Measurements from ENCODE around the gene ST6GALNAC3. TPM values are rescaled to one million over a fixed set of nuclear protein-coding genes. Genes with fewer than 3 reads are reported as not detected.

ST6GALNAC3 gene
- total RNA-seq, 2 experiments from 2014 or later: 0.50 to 1.2 TPM

DNA sequence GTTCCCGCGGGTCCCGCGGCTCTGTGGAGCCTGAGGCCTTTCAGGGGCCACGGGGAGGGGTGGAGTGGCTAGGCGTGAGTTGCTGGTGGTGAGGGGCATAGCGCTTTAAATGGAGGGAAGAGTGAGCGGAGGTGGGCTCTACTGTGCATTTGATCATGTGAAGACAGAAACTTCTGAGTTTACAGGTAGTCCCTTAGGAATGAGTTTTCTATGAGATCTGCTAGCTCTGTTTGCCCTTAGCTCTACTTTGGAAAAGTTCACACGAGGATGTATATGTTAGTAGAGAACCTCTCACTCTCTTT is 593 bp downstream of the ST6GALNAC3 start:
- Histone ChIP-seq H3K9me2 (ENCODE audit: insufficient read depth, low read length) (no peaks in the 10 kb centered on the region), H3K4me3 (ENCODE audit: low read depth, low read length, poor library complexity, severe bottlenecking) (no peak overlapping the region), H3K27ac (ENCODE audit: low read depth, low read length, poor library complexity, severe bottlenecking) (no peak overlapping the region), H3K36me3 (ENCODE audit: insufficient read depth, low read length) (no peaks in the 10 kb centered on the region), H3K4me2 (ENCODE audit: low read length) (no peak overlapping the region), H3K9me3 (ENCODE audit: low read length) (no peaks in the 10 kb centered on the region), H3K4me1 (ENCODE audit: insufficient read depth, low read length, poor library complexity, severe bottlenecking) (no peaks in the 10 kb centered on the region), H2AFZ (ENCODE audit: low read length) (no peak overlapping the region), H4K20me1 (ENCODE audit: insufficient read depth, low read length) (no peaks in the 10 kb centered on the region), H3K79me2 (ENCODE audit: insufficient read depth, low read depth, low read length) (no peaks in the 10 kb centered on the region)
- ChIA-PET POLR2A (interaction anchor here (0.6 kb wide), 1 partner anchor 423 kb away, joined by 4 read pairs; no protein-coding TSS in a partner anchor), CTCF (ENCODE audit: unreplicated experiment) (no interaction called here)
- BruUV-seq (replicated peaks): no TSS peak
- intact Hi-C loops (cut with micrococcal nuclease; ENCODE audit: unreplicated experiment): no loop called here
- TF ChIP-seq CTCF (conservative IDR thresholded peaks at IDR 0.05; ENCODE audit: low read length) (no peak), EZH2phosphoT487 (IDR thresholded peaks at IDR 0.05; ENCODE audit: borderline replicate concordance, low read depth, low read length) (no peak)
- DNase-seq (ENCODE audit: low spot score): no peak

GRCh38 chr1:76075877-76076276 is 1.3 kb downstream of the ST6GALNAC3 start:
- Histone ChIP-seq H3K79me2 (ENCODE audit: insufficient read depth, low read depth, low read length) (no peaks in the 10 kb centered on the region), H3K9me3 (ENCODE audit: low read length) (no peaks in the 10 kb centered on the region), H3K4me1 (ENCODE audit: insufficient read depth, low read length, poor library complexity, severe bottlenecking) (no peaks in the 10 kb centered on the region), H3K4me3 (ENCODE audit: low read depth, low read length, poor library complexity, severe bottlenecking) (no peak overlapping the region), H3K27ac (ENCODE audit: low read depth, low read length, poor library complexity, severe bottlenecking) (no peak overlapping the region), H2AFZ (ENCODE audit: low read length) (no peak overlapping the region), H3K36me3 (ENCODE audit: insufficient read depth, low read length) (no peaks in the 10 kb centered on the region), H4K20me1 (ENCODE audit: insufficient read depth, low read length) (no peaks in the 10 kb centered on the region), H3K4me2 (ENCODE audit: low read length) (no peak overlapping the region), H3K9me2 (ENCODE audit: insufficient read depth, low read length) (no peaks in the 10 kb centered on the region)
- TF ChIP-seq EZH2phosphoT487 (IDR thresholded peaks at IDR 0.05; ENCODE audit: borderline replicate concordance, low read depth, low read length) (no peak), CTCF (conservative IDR thresholded peaks at IDR 0.05; ENCODE audit: low read length) (no peak)
- ChIA-PET CTCF (ENCODE audit: unreplicated experiment) (no interaction called here), POLR2A (no interaction called here)
- intact Hi-C loops (cut with micrococcal nuclease; ENCODE audit: unreplicated experiment): no loop called here
- peak; percentile 16 for DNase-seq (ENCODE audit: low spot score)
- BruUV-seq (replicated peaks): no TSS peak

GRCh38 chr1:76079475-76080227 is 5.1 kb downstream of the ST6GALNAC3 start:
- Histone ChIP-seq H4K20me1 (ENCODE audit: insufficient read depth, low read length) (no peaks in the 10 kb centered on the region), H3K9me3 (ENCODE audit: low read length) (no peaks in the 10 kb centered on the region), H3K4me1 (ENCODE audit: insufficient read depth, low read length, poor library complexity, severe bottlenecking) (no peaks in the 10 kb centered on the region), H3K27ac (ENCODE audit: low read depth, low read length, poor library complexity, severe bottlenecking) (no peak overlapping the region), H3K4me3 (ENCODE audit: low read depth, low read length, poor library complexity, severe bottlenecking) (no peak overlapping the region), H2AFZ (ENCODE audit: low read length) (no peak overlapping the region), H3K36me3 (ENCODE audit: insufficient read depth, low read length) (no peaks in the 10 kb centered on the region), H3K9me2 (ENCODE audit: insufficient read depth, low read length) (no peaks in the 10 kb centered on the region), H3K79me2 (ENCODE audit: insufficient read depth, low read depth, low read length) (no peaks in the 10 kb centered on the region), H3K4me2 (ENCODE audit: low read length) (no peak overlapping the region)
- no TSS peak for BruUV-seq (replicated peaks)
- intact Hi-C loops (cut with micrococcal nuclease; ENCODE audit: unreplicated experiment): no loop called here
- CTCF ChIA-PET (ENCODE audit: unreplicated experiment): no interaction called here
- DNase-seq (ENCODE audit: low spot score): no peak
- POLR2A ChIA-PET: interaction anchor here (0.7 kb wide), 2 partner anchors 183 to 1842 kb away, joined by 4 to 6 read pairs; no protein-coding TSS in a partner anchor
- TF ChIP-seq EZH2phosphoT487 (IDR thresholded peaks at IDR 0.05; ENCODE audit: borderline replicate concordance, low read depth, low read length) (no peak), CTCF (conservative IDR thresholded peaks at IDR 0.05; ENCODE audit: low read length) (no peak)

Measured in OCI-LY7 (cell line).